DOHH2 (cell line): Measurements from ENCODE around the gene CCDC83.

Experiments used
- CTCF ChIP-seq: fragments of 200-600 bp; sonication (generic); IDR thresholded peaks from one replicate; pipeline ENCODE4 v1.5.1; 2014; ENCODE audit warnings: antibody characterized with exemption, mild to moderate bottlenecking, low read depth, low read length; ENCODE audit not compliant: poor library complexity, severe bottlenecking
- EZH2phosphoT487 ChIP-seq: fragments of 200-600 bp; sonication (generic); IDR thresholded peaks from 2 replicates; pipeline ENCODE4 v1.6.1; 2017; ENCODE audit warnings: borderline replicate concordance, mild to moderate bottlenecking, antibody characterized with exemption, low read length, moderate library complexity, mixed read lengths

- no peak for TF ChIP-seq CTCF
- no peak for TF ChIP-seq EZH2phosphoT487
Measured at GRCh38 chr11:85821636-85822035, 33.5 kb upstream of the CCDC83 start.
